Upper lobe of left lung (tissue), 4 donors: ENCODE measurements around the gene PDZD11.

Source experiments
- POLR2A ChIP-seq, 4 donors: fragments of 450-650 bp; IDR thresholded peaks; one replicate each; pipeline ENCODE4 v1.5.1; 2016 to 2017; ENCODE audit warnings: antibody characterized with exemption in 4 of 4, mild to moderate bottlenecking in 2 of 4
- POLR2AphosphoS5 ChIP-seq, 2 donors: sonication (generic); formaldehyde crosslinking; IDR thresholded peaks; one replicate each; pipeline ENCODE4 v1.5.1; 2017; ENCODE audit warnings: antibody characterized with exemption in 2 of 2
- TF ChIP-seq, protein P1 (sequence below), 6 experiments: fragments of 450-650 bp in 4 of 6; fragments of 200-600 bp in 2 of 6; sonication (generic) in 2 of 6; IDR thresholded peaks; one replicate each; pipeline ENCODE4 v1.5.1; 2016 to 2019; ENCODE audit warnings: antibody characterized with exemption in 6 of 6

DNA sequence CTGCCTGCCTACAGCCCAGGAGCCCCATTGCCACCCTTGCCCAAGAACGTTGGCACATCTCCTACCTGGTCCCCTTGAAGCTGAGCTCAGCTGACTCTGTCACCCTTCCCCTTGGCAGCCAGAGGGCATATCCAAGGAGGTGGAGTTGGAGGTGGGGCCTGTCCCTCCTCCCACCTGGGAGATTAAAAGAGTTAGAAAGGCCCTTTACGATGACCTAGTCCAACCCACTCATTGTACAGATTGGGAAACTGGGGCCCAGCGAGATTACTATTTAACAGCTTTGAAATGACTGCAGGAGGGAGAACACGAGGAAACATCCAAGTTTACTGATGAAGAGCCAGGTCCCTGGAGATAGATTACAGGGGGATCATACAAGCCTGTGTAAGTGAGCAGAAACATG is 29.6 kb downstream of the PDZD11 start, which contains the start of gene P2RY4:
- TF ChIP-seq, protein P1, sequence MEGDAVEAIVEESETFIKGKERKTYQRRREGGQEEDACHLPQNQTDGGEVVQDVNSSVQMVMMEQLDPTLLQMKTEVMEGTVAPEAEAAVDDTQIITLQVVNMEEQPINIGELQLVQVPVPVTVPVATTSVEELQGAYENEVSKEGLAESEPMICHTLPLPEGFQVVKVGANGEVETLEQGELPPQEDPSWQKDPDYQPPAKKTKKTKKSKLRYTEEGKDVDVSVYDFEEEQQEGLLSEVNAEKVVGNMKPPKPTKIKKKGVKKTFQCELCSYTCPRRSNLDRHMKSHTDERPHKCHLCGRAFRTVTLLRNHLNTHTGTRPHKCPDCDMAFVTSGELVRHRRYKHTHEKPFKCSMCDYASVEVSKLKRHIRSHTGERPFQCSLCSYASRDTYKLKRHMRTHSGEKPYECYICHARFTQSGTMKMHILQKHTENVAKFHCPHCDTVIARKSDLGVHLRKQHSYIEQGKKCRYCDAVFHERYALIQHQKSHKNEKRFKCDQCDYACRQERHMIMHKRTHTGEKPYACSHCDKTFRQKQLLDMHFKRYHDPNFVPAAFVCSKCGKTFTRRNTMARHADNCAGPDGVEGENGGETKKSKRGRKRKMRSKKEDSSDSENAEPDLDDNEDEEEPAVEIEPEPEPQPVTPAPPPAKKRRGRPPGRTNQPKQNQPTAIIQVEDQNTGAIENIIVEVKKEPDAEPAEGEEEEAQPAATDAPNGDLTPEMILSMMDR (IDR thresholded peaks at IDR 0.05) = no peak
- TF ChIP-seq POLR2AphosphoS5 (IDR thresholded peaks at IDR 0.05) (no peak), POLR2A (IDR thresholded peaks at IDR 0.05) (no peak)
